Tibial artery (tissue), 4 donors: ENCODE measurements around the gene TBC1D9B.

Experiments
- DNase-seq, 2 donors: peaks; one replicate each; pipeline ENCODE4 v3.0.0-alpha.2; 2019
- H3K27ac ChIP-seq, 2 donors: fragments of 200-600 bp; sonication (generic) in 1 of 2; 1 replicate in 1 of 2; 2 replicates in 1 of 2; pipeline ENCODE4 v1.5.1; 2018 to 2019; ENCODE audit warnings: mild to moderate bottlenecking in 1 of 2
- H3K27me3 ChIP-seq, 2 donors: fragments of 200-600 bp; sonication (generic) in 1 of 2; one replicate each; pipeline versions ENCODE4 v1.5.1 to v1.6.0; 2016 to 2019
- H3K36me3 ChIP-seq, 3 donors: fragments of 200-600 bp; sonication (generic) in 2 of 3; one replicate each; pipeline ENCODE4 v1.5.1; 2016 to 2019; ENCODE audit warnings: mild to moderate bottlenecking in 2 of 3
- H3K4me1 ChIP-seq, 4 donors: fragments of 200-600 bp; sonication (generic) in 2 of 4; 1 replicate in 3 of 4; 2 replicates in 1 of 4; pipeline ENCODE4 v1.5.1; 2016 to 2019
- H3K4me3 ChIP-seq, 2 donors: fragments of 200-600 bp; sonication (generic) in 1 of 2; 1 replicate in 1 of 2; 2 replicates in 1 of 2; pipeline ENCODE4 v1.5.1; 2018 to 2019; ENCODE audit warnings: mild to moderate bottlenecking in 2 of 2
- H3K9me3 ChIP-seq, 3 donors: fragments of 200-600 bp; sonication (generic) in 1 of 3; one replicate each; pipeline ENCODE4 v1.5.1; 2016 to 2019
- intact Hi-C: fragments of 100-400 bp; cut with DNase I; formaldehyde crosslinking; loops from one replicate; pipeline ENCODE4 v1.15.0; 2023; ENCODE audit warnings: low total_unique reads
- TF ChIP-seq, protein P1 (sequence below), 2 experiments: fragments of 200-600 bp in 1 of 2; fragments of 450-650 bp in 1 of 2; IDR thresholded peaks; one replicate each; pipeline ENCODE4 v1.5.1; 2017 to 2019; ENCODE audit warnings: antibody characterized with exemption in 2 of 2, mild to moderate bottlenecking in 1 of 2, moderate library complexity in 1 of 2

The TBC1D9B gene

DNA sequence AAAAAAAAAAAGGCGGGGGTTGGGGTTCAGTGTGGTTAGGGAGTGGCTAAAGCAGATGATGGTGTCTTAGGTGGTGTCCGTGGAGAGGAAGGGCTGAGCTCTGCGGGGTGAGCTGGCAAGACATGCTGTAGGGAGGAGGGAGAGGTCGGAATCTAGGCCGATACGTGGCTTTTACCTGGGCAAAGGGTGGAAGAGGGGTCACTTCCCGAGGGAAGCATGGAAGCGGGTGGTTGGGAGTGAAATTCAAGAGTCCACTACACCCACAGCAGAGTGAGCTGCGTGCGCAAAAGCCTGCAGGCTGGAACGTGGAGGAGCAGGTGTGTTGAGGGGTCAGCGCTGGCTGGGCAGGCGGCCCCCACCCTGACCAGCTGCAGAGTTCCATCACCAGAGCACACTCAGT is 17.8 kb downstream of the TBC1D9B start:
- TF ChIP-seq, protein P1, sequence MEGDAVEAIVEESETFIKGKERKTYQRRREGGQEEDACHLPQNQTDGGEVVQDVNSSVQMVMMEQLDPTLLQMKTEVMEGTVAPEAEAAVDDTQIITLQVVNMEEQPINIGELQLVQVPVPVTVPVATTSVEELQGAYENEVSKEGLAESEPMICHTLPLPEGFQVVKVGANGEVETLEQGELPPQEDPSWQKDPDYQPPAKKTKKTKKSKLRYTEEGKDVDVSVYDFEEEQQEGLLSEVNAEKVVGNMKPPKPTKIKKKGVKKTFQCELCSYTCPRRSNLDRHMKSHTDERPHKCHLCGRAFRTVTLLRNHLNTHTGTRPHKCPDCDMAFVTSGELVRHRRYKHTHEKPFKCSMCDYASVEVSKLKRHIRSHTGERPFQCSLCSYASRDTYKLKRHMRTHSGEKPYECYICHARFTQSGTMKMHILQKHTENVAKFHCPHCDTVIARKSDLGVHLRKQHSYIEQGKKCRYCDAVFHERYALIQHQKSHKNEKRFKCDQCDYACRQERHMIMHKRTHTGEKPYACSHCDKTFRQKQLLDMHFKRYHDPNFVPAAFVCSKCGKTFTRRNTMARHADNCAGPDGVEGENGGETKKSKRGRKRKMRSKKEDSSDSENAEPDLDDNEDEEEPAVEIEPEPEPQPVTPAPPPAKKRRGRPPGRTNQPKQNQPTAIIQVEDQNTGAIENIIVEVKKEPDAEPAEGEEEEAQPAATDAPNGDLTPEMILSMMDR (IDR thresholded peaks at IDR 0.05), result no peak
- H3K36me3 ChIP-seq, result peaks cover 69 to 100% (median 99%) of the 10 kb centered on the region in 3 donors
- no peaks in the 10 kb centered on the region for H3K27me3 ChIP-seq
- H3K27ac ChIP-seq, result no peak overlapping the region
- DNase-seq, result no peak
- no peaks in the 10 kb centered on the region for H3K9me3 ChIP-seq
- no peak overlapping the region for H3K4me3 ChIP-seq
- no peaks in the 10 kb centered on the region for H3K4me1 ChIP-seq
- intact Hi-C loops, result no loop called here

DNA sequence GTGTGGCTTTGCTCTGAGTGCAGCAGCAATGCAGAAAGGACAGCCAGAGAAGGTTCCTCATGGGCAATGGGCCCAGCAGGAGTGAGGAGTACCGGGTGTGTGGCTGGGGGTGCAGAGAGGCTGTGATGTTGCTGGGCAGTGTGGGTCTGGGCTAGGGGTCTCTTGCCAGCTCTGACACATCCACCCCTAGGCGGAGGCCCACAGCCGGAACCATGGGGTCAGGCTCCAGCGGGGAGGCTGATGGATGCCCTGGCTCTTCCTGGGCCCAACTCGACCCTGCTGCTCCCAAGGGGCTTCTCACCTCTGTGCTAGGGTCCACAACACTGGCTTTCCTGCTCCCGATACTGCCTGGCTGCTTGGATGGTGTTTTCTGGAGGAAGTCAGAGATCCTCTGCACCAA is 19.9 kb downstream of the TBC1D9B start:
- DNase-seq, result no peak
- no peak overlapping the region for H3K27ac ChIP-seq

DNA sequence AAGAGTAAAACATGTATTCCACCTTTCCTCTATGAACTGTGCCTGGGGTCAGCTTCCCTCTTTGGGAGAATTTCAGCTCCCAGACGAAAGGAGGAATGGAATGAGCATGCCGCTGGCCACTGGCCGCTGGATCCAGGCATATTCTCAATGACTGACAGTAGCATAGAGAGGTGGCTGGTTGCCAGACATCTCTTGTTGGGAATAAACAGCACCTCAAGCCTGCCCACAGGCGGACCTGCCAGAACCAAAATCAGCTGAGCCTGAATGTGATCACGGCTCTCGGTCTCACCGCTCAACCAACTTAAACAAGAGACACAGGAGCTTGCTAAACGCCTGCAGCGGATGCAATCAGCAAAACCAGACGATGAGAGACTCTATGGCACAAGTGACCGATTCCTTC is 20.6 kb downstream of the TBC1D9B start:
- Histone ChIP-seq H3K4me3 (no peak overlapping the region), H3K4me1 (no peaks in the 10 kb centered on the region), H3K36me3 (peaks cover 71 to 100% (median 100%) of the 10 kb centered on the region in 3 donors), H3K27me3 (no peaks in the 10 kb centered on the region), H3K27ac (no peak overlapping the region), H3K9me3 (peaks cover 0 to 16% (median 13%) of the 10 kb centered on the region in 3 donors)
- DNase-seq, result no peak
- TF ChIP-seq, protein P1 (IDR thresholded peaks at IDR 0.05), result no peak
- intact Hi-C loops, result no loop called here

More for the DNA sequence above, 19.9 kb downstream of the TBC1D9B start:
- no peaks in the 10 kb centered on the region for H3K4me1 ChIP-seq
- H3K4me3 ChIP-seq, result no peak overlapping the region
- no peaks in the 10 kb centered on the region for H3K27me3 ChIP-seq
- TF ChIP-seq, protein P1 (IDR thresholded peaks at IDR 0.05), result no peak
- peaks cover 71 to 100% (median 100%) of the 10 kb centered on the region in 3 donors for H3K36me3 ChIP-seq
- peaks cover 0 to 11% (median 6%) of the 10 kb centered on the region in 3 donors for H3K9me3 ChIP-seq
- intact Hi-C loops, result no loop called here

DNA sequence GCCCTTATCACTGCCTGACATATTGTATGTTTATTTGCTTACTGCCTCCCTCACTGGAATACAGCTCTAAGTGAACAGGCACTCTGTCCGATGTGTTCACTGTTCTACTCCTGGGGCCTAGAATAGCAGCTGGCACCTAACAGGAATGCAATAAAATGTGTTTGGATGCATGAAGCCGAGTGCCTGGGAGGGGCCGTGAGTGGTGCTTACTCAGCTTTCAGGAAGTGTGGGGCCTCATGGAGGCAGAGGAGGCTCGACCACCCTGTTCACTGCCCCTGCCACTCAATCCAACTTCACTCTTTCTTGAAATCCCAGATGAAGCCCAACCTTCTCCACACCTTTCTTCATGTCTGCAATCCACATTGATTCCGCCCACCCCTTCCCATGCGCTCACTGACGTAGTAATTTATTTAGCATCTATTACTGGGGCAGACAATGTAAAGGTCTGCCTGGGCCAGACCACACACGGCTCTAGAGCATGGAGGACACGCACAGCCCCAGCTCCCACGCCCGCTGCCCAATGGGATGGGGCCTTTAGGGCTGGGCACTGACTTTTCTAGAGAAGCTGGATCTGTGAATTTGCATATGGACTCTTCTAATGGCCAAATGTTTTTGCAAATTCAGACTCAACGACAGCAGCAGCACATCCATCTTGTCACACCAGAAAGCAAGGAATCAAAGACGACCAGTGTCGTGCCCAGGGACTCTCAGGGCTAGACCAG is 21.3 kb downstream of the TBC1D9B start:
- Histone ChIP-seq H3K36me3 (peaks cover 67 to 93% (median 92%) of the 10 kb centered on the region in 3 donors), H3K27ac (no peak overlapping the region), H3K27me3 (no peaks in the 10 kb centered on the region), H3K4me3 (no peak overlapping the region), H3K4me1 (no peaks in the 10 kb centered on the region), H3K9me3 (peaks cover 0 to 16% (median 14%) of the 10 kb centered on the region in 3 donors)
- intact Hi-C loops, result no loop called here
- TF ChIP-seq, protein P1 (IDR thresholded peaks at IDR 0.05), result no peak
- DNase-seq, result no peak

DNA sequence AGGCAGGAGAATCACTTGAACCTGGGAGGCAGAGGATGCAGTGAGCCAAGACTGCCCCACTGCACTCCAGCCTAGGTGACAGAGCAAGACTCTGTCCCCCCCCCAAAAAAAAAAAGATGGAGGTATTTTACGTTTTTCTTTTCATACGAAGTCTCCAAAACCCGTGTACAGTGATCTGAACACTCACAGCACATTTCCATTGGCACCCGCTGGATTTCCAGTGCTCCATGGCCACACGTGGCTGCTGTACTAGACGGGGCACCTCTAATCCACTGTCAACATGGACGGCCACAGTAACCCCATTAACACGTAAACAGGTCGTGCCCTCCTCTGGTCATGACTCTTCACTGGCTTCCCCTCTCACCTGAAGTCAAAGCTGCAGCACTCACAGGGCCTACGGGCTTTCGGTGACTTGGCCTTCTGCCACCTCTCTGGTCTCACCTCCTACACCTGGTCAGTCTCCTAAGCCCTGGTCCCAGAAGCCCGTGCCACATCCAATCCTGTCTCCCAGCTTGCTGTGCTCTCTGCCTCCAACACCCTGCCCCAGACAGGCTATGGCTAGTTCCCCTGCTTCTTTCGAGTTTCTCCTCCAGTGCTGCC is 22.1 kb downstream of the TBC1D9B start:
- intact Hi-C loops, result no loop called here
- Histone ChIP-seq H3K4me3 (no peak overlapping the region), H3K9me3 (peaks cover 0 to 16% (median 14%) of the 10 kb centered on the region in 3 donors), H3K4me1 (no peaks in the 10 kb centered on the region), H3K27ac (no peak overlapping the region), H3K36me3 (peaks cover 60 to 91% (median 86%) of the 10 kb centered on the region in 3 donors), H3K27me3 (no peaks in the 10 kb centered on the region)
- no peak for DNase-seq
- TF ChIP-seq, protein P1 (IDR thresholded peaks at IDR 0.05), result no peak
